ENCODE data around the gene COL2A1. TPM values are rescaled to one million over a fixed set of nuclear protein-coding genes. Genes with fewer than 3 reads are reported as not detected.

COL2A1 gene
- total and polyA plus RNA-seq, 4 donors = 321 TPM; not detected in 3

GRCh38 chr12:48000878-48001504 is 3.3 kb downstream of the COL2A1 start:
- H3K9ac ChIP-seq (ENCODE audit: low read depth in 1 of 2, low read length in 2 of 2) = no peak overlapping the region
- WGBS = 40% methylated on average over 18 of the region's 18 CpGs
- TF ChIP-seq GABPA (IDR thresholded peaks at IDR 0.05 in 1 of 2, conservative IDR thresholded peaks at IDR 0.05 in 1 of 2) (no peak), YY1 (IDR thresholded peaks at IDR 0.05) (no peak), CTCF (IDR thresholded peaks at IDR 0.05; ENCODE audit: low read depth, low read length, missing input control) (no peak)
- DNase-seq (ENCODE audit: low spot score) = no peak
- H3K4me1 ChIP-seq (ENCODE audit: control insufficient read depth in 4 of 4, insufficient read depth in 4 of 4, low read length in 3 of 4) = peaks cover 11 to 56% (median 36%) of the 10 kb centered on the region in 4 donors
- H3K4me3 ChIP-seq (ENCODE audit: low read depth in 1 of 3, low read length in 3 of 3) = peak overlapping the region in 1 of 3 donors; percentile 13
- no peaks in the 10 kb centered on the region for H3K9me3 ChIP-seq (ENCODE audit: control insufficient read depth in 4 of 4, low read length in 3 of 4)
- H3K27me3 ChIP-seq (ENCODE audit: control insufficient read depth in 4 of 4, insufficient read depth in 4 of 4, low read length in 3 of 4) = peaks cover 7 to 16% (median 10%) of the 10 kb centered on the region in 4 donors
- no peaks in the 10 kb centered on the region for H3K36me3 ChIP-seq (ENCODE audit: control insufficient read depth in 4 of 4, insufficient read depth in 3 of 4, low read depth in 1 of 4, low read length in 3 of 4)
- no peak overlapping the region for H3K27ac ChIP-seq (ENCODE audit: low read depth in 1 of 2, low read length in 2 of 2)

- no peaks in the 10 kb centered on the region for H3K36me3 ChIP-seq (ENCODE audit: control insufficient read depth in 4 of 4, insufficient read depth in 3 of 4, low read depth in 1 of 4, low read length in 3 of 4)
- TF ChIP-seq YY1 (IDR thresholded peaks at IDR 0.05) (no peak), HNF4G (IDR thresholded peaks at IDR 0.05) (no peak), JUND (IDR thresholded peaks at IDR 0.05) (no peak), RAD21 (IDR thresholded peaks at IDR 0.05) (no peak)
- H3K9ac ChIP-seq (ENCODE audit: low read depth in 1 of 2, low read length in 2 of 2) = no peak overlapping the region
- H3K4me1 ChIP-seq (ENCODE audit: control insufficient read depth in 4 of 4, insufficient read depth in 4 of 4, low read length in 3 of 4) = peaks cover 11 to 55% (median 36%) of the 10 kb centered on the region in 4 donors
- H3K27ac ChIP-seq (ENCODE audit: low read depth in 1 of 2, low read length in 2 of 2) = no peak overlapping the region
- no peak overlapping the region for H3K4me3 ChIP-seq (ENCODE audit: low read depth in 1 of 3, low read length in 3 of 3)
- H3K9me3 ChIP-seq (ENCODE audit: control insufficient read depth in 4 of 4, low read length in 3 of 4) = no peaks in the 10 kb centered on the region
- DNase-seq (ENCODE audit: low spot score) = no peak
- WGBS = 87% methylated on average over 9 of the region's 9 CpGs
- peaks cover 7 to 13% (median 9%) of the 10 kb centered on the region in 4 donors for H3K27me3 ChIP-seq (ENCODE audit: control insufficient read depth in 4 of 4, insufficient read depth in 4 of 4, low read length in 3 of 4)
Measured at GRCh38 chr12:47999816-48000215, 4.5 kb downstream of the COL2A1 start.

- Histone ChIP-seq H3K4me3 (ENCODE audit: low read depth in 1 of 3, low read length in 3 of 3) (no peak overlapping the region), H3K9me3 (ENCODE audit: control insufficient read depth in 4 of 4, low read length in 3 of 4) (no peaks in the 10 kb centered on the region), H3K36me3 (ENCODE audit: control insufficient read depth in 4 of 4, insufficient read depth in 3 of 4, low read depth in 1 of 4, low read length in 3 of 4) (no peaks in the 10 kb centered on the region), H3K9ac (ENCODE audit: low read depth in 1 of 2, low read length in 2 of 2) (no peak overlapping the region), H3K27ac (ENCODE audit: low read depth in 1 of 2, low read length in 2 of 2) (no peak overlapping the region), H3K27me3 (ENCODE audit: control insufficient read depth in 4 of 4, insufficient read depth in 4 of 4, low read length in 3 of 4) (peaks cover under 1 to 5% (median 3%) of the 10 kb centered on the region in 4 donors), H3K4me1 (ENCODE audit: control insufficient read depth in 4 of 4, insufficient read depth in 4 of 4, low read length in 3 of 4) (peaks cover 7 to 31% (median 19%) of the 10 kb centered on the region in 4 donors)
- DNase-seq (ENCODE audit: low spot score) = no peak
- WGBS = 48% methylated on average over 3 of the region's 3 CpGs
- TF ChIP-seq MAX (IDR thresholded peaks at IDR 0.05) = no peak
- TF ChIP-seq TAF1 (conservative IDR thresholded peaks at IDR 0.05) = no peak
- TF ChIP-seq FOXA2 (IDR thresholded peaks at IDR 0.05) = peak; percentile 85
- no peak for TF ChIP-seq ZBTB33 (IDR thresholded peaks at IDR 0.05)
- no peak for TF ChIP-seq YY1 (IDR thresholded peaks at IDR 0.05)
- no peak for TF ChIP-seq GABPA (IDR thresholded peaks at IDR 0.05 in 1 of 2, conservative IDR thresholded peaks at IDR 0.05 in 1 of 2)
- TF ChIP-seq RXRA (IDR thresholded peaks at IDR 0.05) = peak; percentile 13 to 51
- TF ChIP-seq HNF4A (conservative IDR thresholded peaks at IDR 0.05) = peak; percentile 81 to 87
- no peak for TF ChIP-seq EGR1 (IDR thresholded peaks at IDR 0.05; ENCODE audit: low read depth in 2 of 2)
- peak in 1 of 2 donors; percentile 8 for TF ChIP-seq JUND (IDR thresholded peaks at IDR 0.05)
- TF ChIP-seq REST (IDR thresholded peaks at IDR 0.05) = no peak
- peak; percentile 7 to 25 for TF ChIP-seq RAD21 (IDR thresholded peaks at IDR 0.05)
- peak; percentile 64 for TF ChIP-seq SP1 (IDR thresholded peaks at IDR 0.05)
- peak; percentile 84 for TF ChIP-seq FOXA1 (IDR thresholded peaks at IDR 0.05)
- no peak for TF ChIP-seq NR2F2 (IDR thresholded peaks at IDR 0.05)
- no peak for TF ChIP-seq HNF4G (IDR thresholded peaks at IDR 0.05)
Measured at GRCh38 chr12:47997321-47997720, 7.0 kb downstream of the COL2A1 start.

All from liver (tissue), 9 donors.